H9 (cell line): ENCODE results near the gene COL5A3. TPM values are rescaled to one million over a fixed set of nuclear protein-coding genes. Genes with fewer than 3 reads are reported as not detected.

Source experiments
- DNase-seq: peaks from one replicate; pipeline ENCODE4 v3.0.0-alpha.2; 2017
- H2AFZ ChIP-seq: one replicate; pipeline ENCODE4 v1.6.1; 2013; ENCODE audit warnings: mild to moderate bottlenecking, low read length, control low read depth, moderate library complexity
- H2AK5ac ChIP-seq: 2 replicates; pipeline ENCODE4 v1.6.1; 2013; ENCODE audit warnings: low read length, control low read depth, mixed read lengths; ENCODE audit not compliant: insufficient read length
- H2BK120ac ChIP-seq: one replicate; pipeline ENCODE4 v1.6.1; 2013; ENCODE audit warnings: low read depth, mild to moderate bottlenecking, low read length, control low read depth, inconsistent platforms; ENCODE audit not compliant: poor library complexity, severe bottlenecking
- H2BK12ac ChIP-seq: 2 replicates; pipeline ENCODE4 v1.6.1; 2013; ENCODE audit warnings: low read length, control low read depth, mixed read lengths, low read depth; ENCODE audit not compliant: insufficient read length
- H2BK15ac ChIP-seq: 2 replicates; pipeline ENCODE4 v1.6.1; 2013; ENCODE audit warnings: low read depth, low read length, control low read depth
- H2BK20ac ChIP-seq: one replicate; pipeline ENCODE4 v1.6.1; 2013; ENCODE audit warnings: low read depth, mild to moderate bottlenecking, low read length, control low read depth, inconsistent platforms; ENCODE audit not compliant: poor library complexity, severe bottlenecking
- H2BK5ac ChIP-seq: 2 replicates; pipeline ENCODE4 v1.6.1; 2013; ENCODE audit warnings: low read length, control low read depth, mixed read lengths; ENCODE audit not compliant: insufficient read length
- H3K14ac ChIP-seq: 2 replicates; pipeline ENCODE4 v1.6.1; 2013; ENCODE audit warnings: low read length, control low read depth; ENCODE audit not compliant: insufficient read depth
- H3K18ac ChIP-seq: 2 replicates; pipeline ENCODE4 v1.6.1; 2013; ENCODE audit warnings: low read depth, mild to moderate bottlenecking, mixed read lengths, low read length, control low read depth; ENCODE audit not compliant: insufficient read length
- H3K23ac ChIP-seq: 2 replicates; pipeline ENCODE4 v1.6.1; 2013; ENCODE audit warnings: low read length, control low read depth, mixed read lengths, low read depth; ENCODE audit not compliant: insufficient read length
- H3K23me2 ChIP-seq: 2 replicates; pipeline ENCODE4 v1.6.1; 2013; ENCODE audit warnings: low read depth, mild to moderate bottlenecking, mixed read lengths, low read length, control low read depth; ENCODE audit not compliant: insufficient read length, poor library complexity, severe bottlenecking
- H3K27ac ChIP-seq: 2 replicates; pipeline ENCODE4 v1.5.1; 2013; ENCODE audit warnings: low read length, control low read depth, mixed read lengths, low read depth; ENCODE audit not compliant: insufficient read length
- H3K27me3 ChIP-seq: 2 replicates; pipeline ENCODE4 v1.6.1; 2013; ENCODE audit warnings: low read length, control low read depth, inconsistent platforms; ENCODE audit not compliant: insufficient read depth
- H3K4ac ChIP-seq: 2 replicates; pipeline ENCODE4 v1.6.1; 2013; ENCODE audit warnings: low read depth, mild to moderate bottlenecking, control low read depth, inconsistent platforms, low read length, moderate library complexity
- H3K4me1 ChIP-seq: 2 replicates; pipeline ENCODE4 v1.6.1; 2013; ENCODE audit warnings: low read length, control low read depth, inconsistent platforms; ENCODE audit not compliant: insufficient read depth
- H3K4me2 ChIP-seq: 2 replicates; pipeline ENCODE4 v1.6.1; 2013; ENCODE audit warnings: low read length, control low read depth, mixed read lengths; ENCODE audit not compliant: insufficient read length, insufficient read depth
- H3K56ac ChIP-seq: 2 replicates; pipeline ENCODE4 v1.6.1; 2013; ENCODE audit warnings: low read depth, mild to moderate bottlenecking, mixed read lengths, low read length, control low read depth; ENCODE audit not compliant: insufficient read length
- H3K79me1 ChIP-seq: 2 replicates; pipeline ENCODE4 v1.6.1; 2013; ENCODE audit warnings: low read depth, mild to moderate bottlenecking, moderate library complexity, low read length, control low read depth, inconsistent platforms; ENCODE audit not compliant: insufficient read depth, poor library complexity, severe bottlenecking
- H3K79me2 ChIP-seq: 2 replicates; pipeline ENCODE4 v1.6.1; 2013; ENCODE audit warnings: low read length, control low read depth, inconsistent platforms; ENCODE audit not compliant: insufficient read depth
- H3K9ac ChIP-seq: 2 replicates; pipeline ENCODE4 v1.6.1; 2013; ENCODE audit warnings: low read length, control low read depth, mixed read lengths; ENCODE audit not compliant: insufficient read length; ENCODE audit errors: extremely low read depth
- H3K9me3 ChIP-seq: one replicate; pipeline ENCODE4 v1.6.1; 2013; ENCODE audit warnings: low read depth, low read length, inconsistent platforms; ENCODE audit not compliant: control insufficient read depth
- H3T11ph ChIP-seq: one replicate; pipeline ENCODE4 v1.6.1; 2013; ENCODE audit warnings: mild to moderate bottlenecking, low read length, control low read depth, inconsistent platforms
- H4K20me1 ChIP-seq: one replicate; pipeline ENCODE4 v1.6.1; 2013; ENCODE audit not compliant: control insufficient read depth, insufficient read length, insufficient read depth
- H4K5ac ChIP-seq: 2 replicates; pipeline ENCODE4 v1.6.1; 2013; ENCODE audit warnings: low read depth, mild to moderate bottlenecking, mixed read lengths, low read length, control low read depth; ENCODE audit not compliant: insufficient read length
- H4K8ac ChIP-seq: replicated peaks from 2 replicates; pipeline ENCODE4 v1.6.1; 2013; ENCODE audit warnings: low read length, control low read depth, mixed read lengths, low read depth; ENCODE audit not compliant: insufficient read length
- H4K91ac ChIP-seq: 2 replicates; pipeline ENCODE4 v1.6.1; 2013; ENCODE audit warnings: low read depth, mild to moderate bottlenecking, moderate library complexity, mixed read lengths, low read length, control low read depth; ENCODE audit not compliant: insufficient read length
- H3K27ac Mint-ChIP-seq, 3 experiments: 2 replicates in 2 of 3; 3 replicates in 1 of 3; pipeline ENCODE4 v1.8.0; 2020 to 2021; ENCODE audit warnings: mixed read lengths in 3 of 3, mild to moderate bottlenecking in 1 of 3, moderate library complexity in 1 of 3
- H3K27me3 Mint-ChIP-seq: 2 replicates; pipeline ENCODE4 v1.8.0; 2021; ENCODE audit warnings: low read depth, mild to moderate bottlenecking, moderate library complexity, mixed read lengths
- H3K36me3 Mint-ChIP-seq, 3 experiments: 2 replicates in 2 of 3; 3 replicates in 1 of 3; pipeline ENCODE4 v1.8.0; 2020 to 2021; ENCODE audit warnings: low read depth in 3 of 3, mixed read lengths in 3 of 3; ENCODE audit not compliant: insufficient read depth in 1 of 3
- H3K4me1 Mint-ChIP-seq, 2 experiments: 2 replicates each; pipeline ENCODE4 v1.8.0; 2020; ENCODE audit warnings: mixed read lengths in 2 of 2
- H3K4me3 Mint-ChIP-seq, 2 experiments: 2 replicates in 1 of 2; 3 replicates in 1 of 2; pipeline ENCODE4 v1.8.0; 2020 to 2021; ENCODE audit warnings: mild to moderate bottlenecking in 2 of 2, mixed read lengths in 2 of 2, moderate library complexity in 1 of 2
- H3K9me3 Mint-ChIP-seq, 2 experiments: 2 replicates in 1 of 2; 3 replicates in 1 of 2; pipeline ENCODE4 v1.8.0; 2020; ENCODE audit warnings: mild to moderate bottlenecking in 2 of 2, mixed read lengths in 2 of 2, moderate library complexity in 1 of 2
- WGBS: extraction: QIAGEN DNeasy Blood & Tissue Kit; methylation state at CpG from one replicate; pipeline ENCODE4 v1.1.7; 2013; ENCODE audit warnings: missing lambda C conversion rate, low lambda C conversion rate, mixed read lengths; ENCODE audit not compliant: insufficient read length; ENCODE audit errors: extremely low coverage; 5-methylcytosine and 5-hydroxymethylcytosine counted together
- total RNA-seq: library from RNA; stranded (reverse); gene quantifications from 2 replicates; pipeline ENCODE4 v1.2.1, GENCODE V29; 2021
- TF ChIP-seq, protein P1 (sequence below): fragments of 200-600 bp; sonication (generic); conservative IDR thresholded peaks from 3 replicates; pipeline ENCODE4 v1.8.0; 2021; ENCODE audit warnings: antibody characterized with exemption, mild to moderate bottlenecking

Gene COL5A3
- total RNA-seq, 1 experiment from 2014 or later: 0.72 TPM

DNA sequence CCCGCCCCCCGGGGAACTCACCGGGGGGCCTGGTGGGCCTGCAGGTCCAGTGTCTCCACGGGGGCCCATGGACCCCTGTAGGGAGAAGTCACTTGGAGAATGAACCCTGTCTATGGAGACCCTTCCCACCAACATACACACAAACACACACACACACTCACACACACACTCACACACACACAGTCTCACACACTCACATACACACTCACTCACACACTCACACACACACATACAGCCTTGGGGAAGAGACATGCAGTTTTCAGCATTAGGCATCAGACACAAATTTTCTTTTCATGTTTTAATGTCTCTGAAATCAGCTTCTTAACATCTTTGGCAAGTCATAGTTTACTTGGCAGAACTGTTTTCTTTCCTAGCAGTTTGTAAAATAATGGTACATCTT lies 43.0 kb downstream of the COL5A3 start:
- Histone ChIP-seq H3K23me2 (no peaks in the 10 kb centered on the region), H2BK120ac (no peak overlapping the region), H3K4ac (no peak overlapping the region), H3K23ac (no peak overlapping the region), H4K91ac (no peak overlapping the region), H2BK5ac (no peak overlapping the region), H4K20me1 (no peaks in the 10 kb centered on the region), H3K9me3 (no peaks in the 10 kb centered on the region), H3K4me1 (no peaks in the 10 kb centered on the region), H4K8ac (no peak overlapping the region), H3K14ac (no peak overlapping the region), H2BK20ac (no peak overlapping the region), H2AK5ac (no peak overlapping the region), H3K79me1 (no peaks in the 10 kb centered on the region), H3T11ph (no peak overlapping the region), H3K79me2 (no peaks in the 10 kb centered on the region), H2AFZ (no peak overlapping the region), H2BK12ac (no peak overlapping the region), H4K5ac (no peak overlapping the region), H3K27me3 (peaks cover 2% of the 10 kb centered on the region; the same call in 1 of the 2 replicates), H3K56ac (no peak overlapping the region), H3K9ac (no peak overlapping the region), H3K4me2 (no peak overlapping the region), H3K18ac (no peak overlapping the region), H2BK15ac (no peak overlapping the region), H3K27ac (no peak overlapping the region)
- Mint-ChIP-seq H3K36me3 (no peaks in the 10 kb centered on the region; a peak in 4 of 7 replicates), H3K4me1 (peaks cover 12 to 15% of the 10 kb centered on the region in 2 experiments), H3K27ac (no peak overlapping the region), H3K9me3 (no peaks in the 10 kb centered on the region; a peak in 1 of 5 replicates), H3K4me3 (peak overlapping the region in 1 of 2 experiments; percentile 54; a peak in 3 of 5 replicates), H3K27me3 (peaks cover 59% of the 10 kb centered on the region)
- WGBS: no CpG with 5 or more reads among the region's 4 CpGs
- TF ChIP-seq, protein P1, sequence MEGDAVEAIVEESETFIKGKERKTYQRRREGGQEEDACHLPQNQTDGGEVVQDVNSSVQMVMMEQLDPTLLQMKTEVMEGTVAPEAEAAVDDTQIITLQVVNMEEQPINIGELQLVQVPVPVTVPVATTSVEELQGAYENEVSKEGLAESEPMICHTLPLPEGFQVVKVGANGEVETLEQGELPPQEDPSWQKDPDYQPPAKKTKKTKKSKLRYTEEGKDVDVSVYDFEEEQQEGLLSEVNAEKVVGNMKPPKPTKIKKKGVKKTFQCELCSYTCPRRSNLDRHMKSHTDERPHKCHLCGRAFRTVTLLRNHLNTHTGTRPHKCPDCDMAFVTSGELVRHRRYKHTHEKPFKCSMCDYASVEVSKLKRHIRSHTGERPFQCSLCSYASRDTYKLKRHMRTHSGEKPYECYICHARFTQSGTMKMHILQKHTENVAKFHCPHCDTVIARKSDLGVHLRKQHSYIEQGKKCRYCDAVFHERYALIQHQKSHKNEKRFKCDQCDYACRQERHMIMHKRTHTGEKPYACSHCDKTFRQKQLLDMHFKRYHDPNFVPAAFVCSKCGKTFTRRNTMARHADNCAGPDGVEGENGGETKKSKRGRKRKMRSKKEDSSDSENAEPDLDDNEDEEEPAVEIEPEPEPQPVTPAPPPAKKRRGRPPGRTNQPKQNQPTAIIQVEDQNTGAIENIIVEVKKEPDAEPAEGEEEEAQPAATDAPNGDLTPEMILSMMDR: no peak
- DNase-seq: no peak
